Hematopoietic multipotent progenitor cell treated with erythropoietin and hydrocortisone succinate and interleukin-3 and kit ligand, for 8 days (in vitro differentiated cells): Measurements from ENCODE around the gene ARID4B.
A peak's percentile ranks its signal among the peaks of the same experiment; 100 is the strongest.
"Not testable (repeated sequence)": the region's sequence is repeated elsewhere in the genome, so short reads cannot be mapped to it uniquely, and the experiment has no call there.

ENCODE experiments used
- DNase-seq: peaks from one replicate; pipeline ENCODE4 v3.0.0-alpha.2; 2015

The ARID4B gene

DNA sequence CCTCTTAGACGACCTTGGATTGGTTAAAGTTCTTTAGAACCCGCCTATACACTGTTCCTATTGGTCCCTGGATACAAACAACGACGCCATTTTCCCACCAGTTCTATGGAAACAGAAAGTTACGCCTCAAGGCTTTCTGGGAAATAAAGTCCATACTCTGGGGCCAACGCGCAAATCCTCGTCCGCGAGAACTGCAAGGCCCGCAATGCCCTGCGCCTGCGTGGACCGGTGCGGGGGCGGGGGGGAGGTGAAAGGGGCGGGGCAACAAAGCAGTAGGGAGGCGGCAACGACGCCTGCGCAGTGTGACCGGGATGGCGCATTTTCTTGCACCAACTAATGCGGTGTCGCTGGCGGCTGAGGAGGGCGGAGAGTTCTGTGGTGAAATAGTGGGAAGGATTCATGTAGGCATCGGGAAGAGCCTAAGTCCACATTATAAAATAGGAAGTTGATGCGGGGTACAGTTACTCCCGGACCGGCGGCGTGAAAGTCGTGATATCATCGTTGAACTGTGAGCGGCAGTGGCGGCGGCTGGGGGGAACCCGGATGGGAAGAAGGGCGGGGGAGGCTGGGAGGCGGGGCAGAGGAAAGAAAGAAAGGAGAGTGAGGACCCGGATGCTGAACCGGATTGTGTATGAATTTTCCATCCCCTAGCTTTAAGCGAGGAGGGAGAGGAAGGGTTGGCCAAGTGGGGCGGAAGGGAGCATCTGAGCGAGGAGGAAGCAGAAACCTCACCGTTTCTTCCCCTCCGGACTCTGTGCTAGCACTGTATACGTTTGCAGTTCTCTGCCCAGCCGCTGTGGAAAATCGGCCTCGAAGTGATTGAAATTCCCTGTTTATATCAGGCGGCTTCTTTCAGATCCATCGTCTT is 526 bp upstream of the ARID4B start, which contains the start of gene GGPS1:
GGPS1 (plus strand) TSS at position 300 of the 868 bp plus-strand sequence. CDS start 6,695 bp downstream, outside the sequence.
- peak; percentile 100 for DNase-seq

DNA sequence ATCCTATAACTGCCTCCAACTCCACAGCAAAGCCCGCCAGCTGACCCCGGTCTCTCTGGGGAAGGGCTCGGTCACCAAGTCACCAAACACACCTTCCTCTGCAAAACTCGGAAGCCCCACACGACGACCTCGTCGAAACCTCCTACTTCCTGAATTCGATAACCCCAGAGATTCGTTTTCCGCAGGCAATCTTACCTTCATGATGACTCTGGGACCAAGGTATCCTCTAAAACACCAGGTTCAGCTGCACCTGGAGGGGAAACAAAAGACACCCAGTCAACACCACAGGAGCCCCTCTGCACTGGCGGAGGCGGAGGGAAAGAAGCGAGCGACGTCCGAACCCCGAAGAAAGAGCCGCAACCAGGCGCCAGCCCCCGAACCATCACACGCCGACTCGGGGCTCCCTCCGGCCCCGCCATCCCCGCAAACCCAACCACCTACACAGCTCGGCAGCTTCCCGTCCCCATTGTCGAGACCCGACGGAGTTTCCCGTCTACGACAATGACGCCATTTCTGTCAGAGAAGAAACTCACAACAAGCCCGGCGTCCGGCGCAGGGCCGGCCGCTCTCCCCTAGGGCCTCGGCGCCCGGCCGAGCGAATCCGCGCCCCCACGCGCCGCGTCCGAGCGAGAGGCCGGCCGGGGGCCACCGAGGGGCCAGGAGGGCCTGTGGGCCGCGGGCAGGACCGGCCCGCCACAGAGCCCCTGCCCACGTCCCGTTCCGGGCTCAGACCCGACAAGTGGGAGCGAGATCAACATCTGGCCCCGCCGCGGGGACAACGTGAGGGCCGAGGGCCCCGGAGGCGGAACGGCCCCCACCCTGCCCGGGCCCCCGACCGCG is 1.0 kb downstream of the ARID4B start:
- peak; percentile 51 for DNase-seq

DNA sequence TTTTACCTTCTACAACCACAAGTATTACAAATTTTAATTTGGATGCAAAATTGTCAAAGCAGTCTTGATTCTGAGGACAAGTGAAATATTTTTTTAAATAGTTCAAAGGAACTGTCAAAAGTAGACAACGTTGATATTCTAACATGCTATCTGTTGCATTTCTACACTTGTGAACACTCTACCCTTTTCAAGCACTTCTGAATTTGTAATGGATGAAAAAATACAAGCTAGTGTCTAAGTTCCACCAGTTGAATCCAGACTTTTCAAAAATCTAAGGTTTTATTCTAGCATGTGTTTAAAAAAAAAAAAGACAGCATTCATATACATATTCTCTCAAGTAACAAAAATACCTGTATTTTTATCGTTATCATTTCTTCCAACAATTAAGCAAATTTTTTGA is 2.1 kb downstream of the ARID4B start:
- DNase-seq = no peak

DNA sequence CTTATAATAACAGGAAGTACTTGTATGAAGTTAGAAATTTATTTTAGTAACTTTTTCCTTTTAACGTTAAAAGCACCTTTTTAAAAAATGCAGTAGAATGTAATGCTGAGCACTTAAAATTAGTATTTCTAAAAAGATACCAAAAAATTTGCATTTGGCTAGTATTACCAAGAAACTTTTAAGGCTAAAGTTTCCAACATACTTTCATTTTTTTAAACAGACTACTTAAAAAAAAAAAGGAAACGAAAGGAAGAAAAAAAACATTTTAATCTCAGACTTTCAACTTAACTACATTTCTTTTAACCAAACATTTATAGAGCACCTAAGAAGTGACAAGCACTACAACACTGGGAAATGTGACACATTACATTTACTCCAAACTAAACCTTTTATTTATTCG is 2.8 kb downstream of the ARID4B start:
- DNase-seq = no peak

DNA sequence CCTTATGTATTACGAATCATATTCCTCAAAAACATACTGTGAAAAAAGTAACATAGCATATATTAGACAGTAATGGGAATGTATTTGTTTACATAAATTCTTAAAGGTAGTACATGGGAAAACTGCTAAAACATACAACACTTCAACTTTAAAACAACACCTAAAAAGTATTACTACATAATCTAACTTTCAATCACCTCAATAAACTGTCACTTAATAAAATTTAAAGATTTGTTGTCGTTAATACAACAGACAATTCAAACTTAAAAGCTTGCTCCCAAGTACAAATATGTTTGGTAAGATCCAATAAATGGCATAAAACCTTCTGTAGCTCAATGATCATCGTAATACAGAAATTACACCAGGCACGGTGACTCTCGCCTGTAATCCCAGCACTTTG is 3.7 kb downstream of the ARID4B start:
- DNase-seq = no peak

DNA sequence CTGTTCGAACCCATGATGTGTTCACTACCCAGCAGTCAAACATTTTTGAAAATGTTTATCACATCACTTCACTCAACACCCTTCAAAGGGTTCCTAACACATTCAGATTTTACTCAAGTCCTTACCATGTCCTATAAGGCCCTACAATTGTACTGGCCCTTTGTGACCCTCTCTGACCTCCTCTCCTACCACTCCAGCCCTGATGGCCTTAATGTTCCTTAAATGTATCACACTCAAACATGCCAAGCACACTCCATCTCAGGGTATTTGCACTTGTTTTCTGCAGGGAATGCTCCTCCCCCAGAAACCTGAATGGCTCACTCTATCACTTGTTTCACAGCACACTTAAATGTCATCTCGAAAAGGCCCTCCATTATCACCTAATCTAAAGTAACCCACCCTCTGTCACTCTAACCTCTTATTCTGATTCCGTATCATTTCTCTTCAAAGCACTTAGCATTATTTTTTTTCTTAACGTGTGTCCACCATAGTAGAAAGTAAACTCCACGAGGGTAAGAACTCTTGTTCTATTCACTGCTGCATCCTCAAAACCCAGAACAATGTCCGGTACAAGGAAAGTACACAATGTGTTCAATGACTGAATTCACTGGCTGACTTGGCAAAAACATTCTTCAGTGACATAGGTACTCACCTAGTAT is 7.3 kb downstream of the ARID4B start:
- no peak for DNase-seq

DNA sequence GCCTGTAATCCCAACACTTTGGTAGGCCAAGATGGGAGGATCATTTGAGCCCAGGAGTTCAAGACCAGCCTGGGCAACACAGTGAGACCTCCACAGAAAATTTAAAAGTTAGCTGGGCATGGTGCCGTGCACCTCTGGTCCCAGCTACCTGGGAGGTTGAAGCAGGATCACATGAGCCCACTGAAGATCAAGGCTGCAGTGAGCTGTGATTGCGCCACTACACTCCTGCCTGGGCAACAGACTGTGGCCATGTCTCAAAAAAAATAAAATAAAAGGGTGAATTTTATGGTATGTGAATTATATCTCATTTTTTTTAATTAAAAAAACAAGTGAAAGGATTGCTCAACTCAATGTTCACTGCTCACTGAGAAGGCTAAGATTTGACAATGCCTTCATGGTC is 8.7 kb downstream of the ARID4B start:
- DNase-seq = no peak

DNA sequence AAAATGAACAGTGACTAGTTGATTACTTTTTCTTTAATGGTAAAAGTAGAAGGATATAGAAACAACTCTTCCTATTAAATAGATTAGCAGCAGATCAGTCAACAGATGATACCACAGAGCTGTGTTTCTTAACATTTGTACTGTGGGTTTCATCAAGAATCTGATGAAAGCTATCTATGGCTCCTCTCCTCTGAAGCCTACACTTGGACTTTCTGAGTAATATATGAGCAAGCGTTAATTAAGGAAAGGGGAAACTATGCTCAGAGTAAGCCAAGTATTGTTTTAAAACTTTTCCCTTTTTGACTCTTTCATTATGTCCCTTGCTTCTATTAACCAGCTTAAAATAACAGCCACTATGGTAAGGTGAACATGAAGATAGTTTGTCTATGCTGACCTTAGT is 10.8 kb downstream of the ARID4B start:
- DNase-seq = no peak

DNA sequence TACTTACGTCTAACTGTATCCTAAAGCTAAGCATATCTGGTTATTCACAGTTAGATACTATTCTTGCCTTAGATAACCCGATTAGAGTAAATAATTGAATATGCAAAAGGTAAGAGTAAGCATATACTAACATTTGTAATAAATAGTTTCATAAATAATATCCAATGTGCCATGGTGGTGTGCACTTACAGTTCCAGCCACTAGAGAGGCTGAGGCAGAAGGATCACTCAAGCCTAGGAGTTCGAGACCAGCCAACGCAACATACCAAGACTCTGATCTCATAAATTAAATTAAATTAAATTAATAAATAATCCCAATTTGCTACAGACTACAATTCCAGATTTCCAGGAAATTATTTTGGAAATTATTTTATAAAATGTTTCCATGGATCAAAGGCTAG is 12.2 kb downstream of the ARID4B start:
- no peak for DNase-seq

DNA sequence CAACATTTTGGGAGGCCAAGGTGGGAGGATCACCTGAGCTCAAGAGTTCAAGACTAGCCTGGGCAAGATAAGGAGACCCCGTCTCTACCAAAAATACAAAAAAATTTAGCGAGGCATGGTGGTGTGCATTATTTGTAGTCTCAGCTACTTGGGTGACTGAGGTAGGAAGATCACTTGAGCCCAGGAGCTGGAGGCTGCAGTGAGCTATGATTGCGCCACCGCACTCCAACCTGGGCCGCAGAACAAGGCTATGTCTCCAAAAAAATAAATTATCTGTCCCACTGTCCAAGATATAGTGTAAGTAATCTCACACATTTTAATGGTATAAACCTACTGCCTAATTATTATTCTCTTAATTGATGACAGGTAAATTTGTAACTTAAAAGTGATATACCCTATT is 12.8 kb downstream of the ARID4B start:
- DNase-seq = no peak

DNA sequence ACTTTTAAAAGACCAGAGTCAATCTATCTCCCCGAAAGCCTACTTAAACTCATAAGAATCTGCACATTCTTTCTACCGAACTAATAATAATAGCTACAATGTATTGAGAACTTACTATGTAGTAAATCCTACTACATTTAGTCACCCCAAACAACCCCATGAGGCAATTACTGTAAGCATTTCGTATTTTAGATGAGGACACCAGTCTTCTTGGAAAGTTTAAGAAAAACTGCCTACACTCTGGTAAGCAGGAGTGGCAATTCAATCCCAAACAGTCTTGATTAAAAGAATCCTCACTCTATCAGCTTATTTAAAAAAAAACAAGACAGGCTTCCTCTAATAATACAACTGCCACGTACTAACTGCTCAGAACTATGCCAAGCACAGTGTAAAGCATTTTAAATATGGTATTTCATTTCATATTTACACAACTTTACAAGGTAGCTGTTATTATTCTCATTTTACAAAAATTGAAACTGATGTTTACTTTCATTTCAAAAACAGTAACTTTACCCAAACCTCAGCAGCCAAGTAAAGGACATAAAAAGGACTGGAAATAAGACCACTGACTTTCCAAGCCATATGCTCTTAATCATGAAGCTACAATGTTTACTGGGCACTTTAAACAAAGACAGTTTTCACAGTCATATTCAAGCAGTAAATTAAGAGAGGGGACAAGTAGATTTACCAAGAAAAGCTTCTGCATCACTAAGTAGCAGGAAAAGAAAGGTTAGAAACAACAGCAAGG is 13.9 kb downstream of the ARID4B start:
- DNase-seq = no peak

DNA sequence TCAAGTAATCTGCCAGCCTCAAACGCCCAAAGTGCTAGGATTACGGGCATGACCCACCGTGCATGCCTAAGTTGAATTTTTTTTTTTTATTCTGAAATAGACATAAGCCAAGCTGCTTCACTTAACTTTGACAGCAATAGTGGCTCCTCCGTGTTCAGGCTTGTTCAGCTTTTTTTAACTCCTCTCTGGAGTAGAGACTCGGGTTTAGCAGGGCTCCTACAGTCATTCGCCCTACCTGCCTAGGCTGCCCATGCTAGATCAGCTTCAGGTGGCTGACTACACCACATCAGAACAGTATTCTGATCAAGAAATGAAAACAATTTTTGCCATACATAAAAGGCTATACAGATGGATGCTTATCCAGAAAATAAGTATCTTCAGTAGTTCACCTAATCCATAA is 14.7 kb downstream of the ARID4B start:
- DNase-seq = no peak

DNA sequence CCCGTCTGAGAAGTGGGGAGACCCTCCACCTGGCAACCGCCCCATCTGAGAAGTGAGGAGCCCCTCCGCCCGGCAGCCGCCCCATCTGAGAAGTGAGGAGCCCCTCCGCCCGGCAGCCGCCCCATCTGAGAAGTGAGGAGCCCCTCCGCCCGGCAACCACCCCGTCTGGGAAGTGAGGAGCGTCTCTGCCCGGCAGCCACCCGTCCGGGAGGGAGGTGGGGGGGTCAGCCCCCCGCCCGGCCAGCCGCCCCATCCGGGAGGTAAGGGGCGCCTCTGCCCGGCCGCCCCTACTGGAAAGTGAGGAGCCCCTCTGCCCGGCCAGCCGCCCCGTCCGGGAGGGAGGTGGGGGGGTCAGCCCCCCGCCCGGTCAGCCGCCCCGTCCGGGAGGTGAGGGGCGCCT is 18.8 kb downstream of the ARID4B start:
- not testable (repeated sequence) for DNase-seq

DNA sequence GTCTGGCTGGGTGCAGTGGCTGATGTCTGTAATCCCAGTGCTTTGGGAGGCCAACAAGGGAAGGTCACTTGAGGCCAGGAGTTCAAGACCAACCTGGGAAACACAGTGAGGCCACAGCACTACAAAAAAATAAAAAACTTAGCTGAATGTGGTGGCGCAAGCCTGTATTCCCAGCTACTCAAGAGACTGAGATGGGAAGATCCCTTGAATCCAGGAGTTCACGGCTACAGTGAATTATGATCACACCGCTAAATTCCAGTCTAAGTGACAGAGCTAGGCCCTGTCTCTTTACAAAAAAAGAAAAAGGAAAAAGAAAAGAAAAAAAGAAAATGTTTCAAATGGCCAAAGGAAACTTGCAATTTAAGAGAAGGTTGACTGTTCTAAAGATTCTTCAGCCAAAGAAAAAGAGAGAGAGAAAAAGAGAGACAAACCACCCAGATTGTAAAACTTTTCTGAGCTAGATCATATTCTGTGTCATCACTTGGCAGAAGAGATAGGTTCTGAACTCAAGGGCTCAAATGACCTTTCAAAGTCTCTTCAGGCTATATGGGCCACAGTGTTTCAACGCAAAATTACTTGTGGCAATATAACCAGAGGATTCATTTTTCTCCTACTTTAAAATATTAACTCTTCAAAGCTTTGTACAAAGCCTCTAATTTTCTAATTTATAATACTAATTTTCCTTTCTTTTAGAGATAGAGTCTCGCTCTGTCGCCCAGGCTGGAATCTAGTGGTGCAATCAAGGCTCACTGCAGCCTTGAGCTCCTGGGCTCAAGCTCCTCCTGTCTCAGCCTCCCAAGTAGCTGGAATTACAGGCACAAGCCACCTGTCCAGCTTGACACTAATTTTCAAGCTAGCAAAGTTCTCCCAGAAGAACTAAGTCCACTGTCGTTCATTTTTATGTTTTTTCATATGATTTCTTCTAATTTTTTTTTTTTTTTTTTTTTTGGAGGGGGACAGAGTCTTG is 20.5 kb downstream of the ARID4B start:
- DNase-seq = no peak

DNA sequence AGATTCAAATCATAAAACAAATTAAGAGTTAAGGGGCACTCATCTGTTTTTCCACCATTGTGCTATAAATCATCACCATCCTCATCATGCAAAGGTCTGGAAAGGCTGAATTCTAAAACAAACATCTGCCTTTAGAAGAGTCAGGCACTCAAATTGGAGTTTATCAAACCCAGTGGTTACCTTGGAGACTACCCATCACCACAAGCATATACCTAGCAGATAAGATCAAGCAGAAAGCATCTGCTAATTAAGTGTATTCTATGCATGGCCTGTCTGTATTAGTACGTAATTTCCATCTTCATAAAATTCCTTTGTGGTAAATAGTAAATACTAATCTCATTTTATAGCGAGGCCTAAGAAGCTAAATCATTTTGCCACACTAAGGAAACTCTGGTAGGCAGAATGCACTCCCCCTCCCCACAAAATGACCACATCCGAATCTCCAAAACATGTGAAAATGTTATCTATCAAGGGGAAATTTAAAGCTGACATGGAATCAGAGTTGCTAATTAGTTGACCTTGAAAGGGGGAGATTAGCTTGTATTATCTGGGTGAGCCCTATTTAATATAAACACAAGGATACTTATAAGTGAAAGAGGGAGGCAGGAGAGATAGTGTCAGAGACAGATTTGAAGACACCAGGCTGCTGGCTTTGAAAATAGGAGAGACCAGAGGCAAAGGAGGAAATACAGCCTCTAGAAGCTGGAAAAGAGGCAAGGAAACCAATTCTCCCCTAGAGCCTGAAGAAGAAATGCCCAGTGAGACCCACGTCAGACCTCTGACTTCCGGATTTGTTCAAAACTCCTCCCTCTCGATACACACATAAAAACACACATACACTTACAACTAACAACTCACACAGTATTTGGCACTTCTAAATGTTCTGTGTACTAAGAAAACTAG is 23.2 kb downstream of the ARID4B start:
- peak; percentile 47 for DNase-seq

DNA sequence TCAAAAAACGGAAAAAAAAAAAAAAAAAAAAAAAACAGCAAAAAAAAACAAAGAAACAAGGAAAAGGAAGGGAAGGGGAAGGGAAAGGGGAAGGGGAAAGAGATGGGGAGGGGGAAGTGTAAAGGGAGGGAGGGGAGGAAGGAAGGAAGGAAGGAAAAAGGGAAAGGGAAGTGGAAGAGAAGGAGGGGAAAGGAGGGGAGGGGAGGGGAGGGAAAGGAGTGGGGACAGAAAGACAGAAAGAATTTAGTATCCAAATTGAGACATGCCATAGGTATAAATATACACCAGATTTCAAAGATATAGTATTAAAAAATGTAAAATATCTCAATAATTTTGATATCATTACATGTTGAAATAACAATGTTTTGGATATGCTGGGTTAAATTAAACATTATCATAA is 25.8 kb downstream of the ARID4B start:
- DNase-seq = no peak

DNA sequence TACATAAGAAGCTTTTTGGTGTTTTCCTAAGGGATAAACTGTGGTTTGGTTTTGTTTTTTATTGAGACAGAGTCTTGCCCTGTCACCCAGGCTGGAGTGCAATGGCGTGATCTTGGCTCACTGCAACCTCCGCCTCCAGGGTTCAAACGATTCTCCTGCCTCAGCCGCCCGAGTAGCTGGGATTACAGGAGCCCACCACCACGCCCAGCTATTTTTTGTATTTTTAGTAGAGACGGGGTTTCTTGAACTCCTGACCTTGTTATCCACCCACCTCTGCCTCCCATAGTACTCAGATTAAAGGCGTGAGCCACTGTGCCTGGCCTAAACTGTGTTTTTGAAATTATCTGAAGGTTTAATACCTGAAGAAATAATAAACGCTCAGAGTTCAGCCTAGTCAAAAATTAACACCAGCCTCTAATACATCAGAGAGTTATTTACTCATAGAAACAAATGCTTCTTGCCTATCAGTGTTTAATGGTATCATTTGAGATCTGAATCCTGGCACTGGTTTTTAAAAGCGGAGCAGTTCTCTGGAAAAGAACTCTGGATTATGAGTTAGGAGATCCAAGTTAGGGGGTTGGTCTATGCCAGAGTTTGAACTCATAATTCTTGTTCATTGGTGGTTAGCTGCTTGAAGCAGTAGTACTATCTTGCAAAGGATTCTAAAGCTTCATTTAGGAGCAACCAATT is 28.7 kb downstream of the ARID4B start:
- no peak for DNase-seq

DNA sequence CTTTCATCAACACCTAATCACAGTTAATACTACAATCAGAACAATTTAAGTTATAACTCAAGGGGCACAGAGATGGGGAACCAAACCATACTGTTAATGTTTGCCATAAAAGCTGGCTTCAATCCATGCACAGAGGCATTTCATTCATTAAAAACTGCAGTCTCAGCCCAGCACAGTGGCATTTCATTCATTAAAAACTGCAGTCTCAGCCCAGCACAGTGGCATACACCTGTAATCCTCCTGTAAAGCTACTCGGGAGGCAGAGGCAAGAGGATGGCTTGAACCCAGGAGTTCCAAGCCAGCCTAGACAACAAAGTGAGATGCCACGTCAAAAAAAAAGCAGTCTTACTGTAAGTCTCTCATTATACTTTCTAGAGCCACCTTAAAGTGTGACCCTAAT is 29.2 kb downstream of the ARID4B start:
- DNase-seq = no peak

DNA sequence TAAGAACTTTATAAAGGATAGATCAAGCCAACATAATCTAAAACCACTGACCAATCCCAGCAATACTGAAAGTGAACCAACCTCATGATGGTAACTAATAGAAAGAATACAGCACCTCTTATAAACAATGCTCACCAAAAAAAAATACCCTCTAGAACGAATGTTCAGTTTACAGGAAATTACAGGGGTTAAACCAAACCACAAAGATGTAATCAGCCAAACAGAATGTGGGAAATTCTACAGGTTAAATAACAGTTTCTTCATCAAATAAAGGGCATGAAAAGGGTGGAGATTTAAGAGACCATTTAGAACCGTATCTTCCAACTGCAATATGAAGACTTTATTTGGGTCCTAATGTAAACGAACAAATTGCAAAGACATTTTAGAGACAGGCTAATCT is 30.4 kb downstream of the ARID4B start:
- DNase-seq = peak; percentile 33

DNA sequence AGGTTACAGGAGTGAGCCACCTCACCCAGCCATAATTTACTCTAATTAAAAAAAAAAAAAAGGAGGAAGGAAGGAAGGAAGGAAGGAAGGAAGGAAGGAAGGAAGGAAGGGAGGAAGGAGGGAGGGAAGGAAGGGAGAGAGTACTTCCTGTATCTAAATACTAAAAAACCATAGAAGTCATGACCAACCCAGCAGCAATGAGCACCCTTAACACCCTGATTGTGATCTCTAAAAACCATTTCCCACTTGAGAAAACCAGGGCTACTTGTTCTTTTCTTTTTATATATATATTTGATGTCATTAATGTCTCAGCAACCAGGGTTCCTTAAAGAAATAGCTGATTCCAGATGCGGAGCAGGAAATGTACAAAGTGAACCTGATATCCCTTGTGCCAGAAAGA is 31.2 kb downstream of the ARID4B start:
- DNase-seq = no peak
